HG02642 (cell line): ENCODE data around the gene ADAMTSL3.
"Not testable (repeated sequence)": the region's sequence is repeated elsewhere in the genome, so short reads cannot be mapped to it uniquely, and the experiment has no call there.

ENCODE experiments used
- ATAC-seq: cut with Tn5 transposase; IDR thresholded peaks from one replicate; pipeline ENCODE4 v1.9.1; 2021; ENCODE audit warnings: mild to moderate bottlenecking; ENCODE audit not compliant: unreplicated experiment, poor library complexity

The ADAMTSL3 gene

DNA sequence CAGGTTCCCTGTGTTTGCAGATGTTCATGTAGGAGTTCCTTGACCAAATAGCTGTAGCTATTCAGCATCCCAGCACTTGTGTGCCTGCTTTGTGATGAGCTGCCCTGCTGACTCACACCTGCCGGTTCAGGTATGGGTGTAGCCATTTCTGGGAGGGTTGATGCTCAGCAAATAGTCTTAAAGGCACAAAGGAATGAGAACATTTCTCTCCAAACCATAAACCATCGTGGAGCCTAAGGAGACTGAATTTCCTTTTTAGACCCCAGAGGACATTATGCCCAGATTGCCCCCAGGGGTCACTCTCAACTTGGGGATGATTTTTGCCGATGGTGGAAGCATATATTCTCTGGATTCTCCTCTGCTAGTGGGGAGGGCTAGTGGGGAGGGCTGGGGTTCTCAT, 80.6 kb downstream of the ADAMTSL3 start:
- no peak for ATAC-seq

DNA sequence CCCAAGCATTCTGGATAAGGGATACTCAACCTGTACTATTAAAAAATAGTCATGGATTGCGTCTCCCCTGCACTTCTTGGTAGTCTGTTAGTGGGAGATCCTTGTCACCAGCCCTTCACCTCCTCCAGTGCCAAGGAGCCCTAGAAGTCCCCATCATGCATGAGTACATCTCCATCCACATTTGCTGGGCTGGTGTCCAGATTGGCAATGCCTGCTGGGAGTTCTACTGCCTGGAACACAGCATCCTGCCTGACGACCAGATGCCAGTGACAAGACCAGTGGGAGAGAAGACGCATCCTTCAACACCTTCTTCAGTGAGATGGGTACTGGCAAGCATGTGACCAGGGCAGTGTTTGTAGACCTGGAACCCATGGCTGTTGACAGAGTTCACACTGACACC, 85.7 kb downstream of the ADAMTSL3 start:
- ATAC-seq = no peak

DNA sequence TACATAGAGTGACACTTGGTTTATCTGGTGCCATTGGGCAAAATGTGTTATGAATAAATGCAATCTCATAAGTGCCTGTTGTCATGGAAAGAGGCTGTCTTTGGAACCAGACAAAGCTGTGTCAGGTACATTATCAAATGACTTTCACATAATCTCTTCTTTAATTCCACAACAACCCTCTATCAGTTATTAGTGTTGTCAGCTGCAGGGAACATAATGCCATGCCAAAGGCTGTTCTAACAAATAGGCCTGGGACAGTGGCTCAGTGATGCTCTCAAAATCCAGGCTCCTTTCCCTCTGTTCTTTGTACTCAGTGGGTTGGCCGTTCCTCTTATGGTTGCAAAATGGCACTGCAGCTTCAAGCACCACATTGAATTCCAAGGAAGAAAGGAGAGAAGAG, 91.8 kb downstream of the ADAMTSL3 start:
- no peak for ATAC-seq

DNA sequence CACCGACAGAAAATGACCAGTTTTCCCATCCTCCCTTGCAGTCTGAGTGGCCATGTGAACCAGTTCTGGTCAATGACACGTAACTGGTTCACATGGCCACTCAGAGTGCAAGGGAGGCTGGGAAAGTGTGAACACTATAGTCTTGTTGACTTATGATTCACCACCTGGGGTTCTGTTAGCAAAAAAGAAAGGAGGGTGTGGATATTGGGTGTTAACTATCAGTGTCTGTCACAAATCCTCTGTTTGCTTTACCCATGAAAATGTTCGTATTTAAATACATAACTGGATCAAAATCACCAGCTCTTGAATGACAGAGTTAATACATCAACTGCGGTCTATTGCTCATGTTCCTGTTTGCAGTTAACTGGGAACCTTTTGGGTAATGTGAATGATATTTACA, 92.3 kb downstream of the ADAMTSL3 start:
- ATAC-seq = no peak

DNA sequence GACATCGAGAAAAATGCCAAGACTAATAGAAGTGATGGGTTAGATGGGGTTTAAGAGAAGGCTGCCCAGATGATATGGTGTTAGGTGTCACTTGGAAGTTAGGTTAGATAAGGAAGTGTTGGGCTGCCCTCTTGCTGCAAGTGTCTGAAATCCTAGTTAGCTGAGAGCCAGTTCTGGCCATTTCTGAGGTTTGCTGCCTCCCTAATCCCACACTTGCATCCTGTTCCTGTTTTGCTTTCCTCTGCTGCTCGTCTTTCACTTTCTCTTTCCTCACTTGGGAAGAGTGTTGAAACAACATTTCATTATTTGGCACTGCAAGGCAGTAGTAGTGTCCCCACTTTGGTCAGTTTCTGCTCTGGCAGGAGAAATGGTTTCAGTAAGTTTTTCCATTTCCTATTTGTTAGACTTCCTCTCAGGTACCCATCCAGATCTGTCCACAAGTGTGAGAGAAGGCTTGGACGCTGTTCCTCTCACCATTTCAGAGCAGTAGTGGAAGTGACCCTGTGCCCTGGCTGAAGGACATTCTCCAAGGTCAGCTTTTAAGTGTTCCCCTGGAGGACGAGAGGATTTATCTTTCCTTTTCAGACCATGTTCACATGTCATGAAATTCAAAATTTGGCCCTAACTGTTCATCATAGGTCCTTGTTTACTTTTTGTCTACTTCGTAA, 93.3 kb downstream of the ADAMTSL3 start:
- no peak for ATAC-seq

DNA sequence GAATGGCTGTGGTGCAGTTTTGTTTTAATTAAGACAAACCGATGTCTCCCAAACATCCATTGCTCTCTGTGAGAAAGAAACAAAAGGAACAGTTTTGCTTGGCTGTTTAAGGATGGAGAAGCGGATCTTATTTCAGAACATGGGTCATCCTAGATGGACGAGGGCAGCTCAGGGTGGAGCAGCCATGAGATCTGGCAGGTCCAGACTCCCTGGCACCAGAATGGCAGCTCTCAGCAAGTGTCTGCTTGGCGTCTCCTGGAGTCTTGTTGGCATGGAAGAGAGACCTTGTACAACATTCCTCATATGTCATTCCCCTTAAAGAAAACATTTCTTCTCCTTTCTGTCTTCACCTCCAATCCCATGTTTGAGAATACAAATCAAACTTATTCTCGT, 93.8 kb downstream of the ADAMTSL3 start:
- ATAC-seq = no peak

DNA sequence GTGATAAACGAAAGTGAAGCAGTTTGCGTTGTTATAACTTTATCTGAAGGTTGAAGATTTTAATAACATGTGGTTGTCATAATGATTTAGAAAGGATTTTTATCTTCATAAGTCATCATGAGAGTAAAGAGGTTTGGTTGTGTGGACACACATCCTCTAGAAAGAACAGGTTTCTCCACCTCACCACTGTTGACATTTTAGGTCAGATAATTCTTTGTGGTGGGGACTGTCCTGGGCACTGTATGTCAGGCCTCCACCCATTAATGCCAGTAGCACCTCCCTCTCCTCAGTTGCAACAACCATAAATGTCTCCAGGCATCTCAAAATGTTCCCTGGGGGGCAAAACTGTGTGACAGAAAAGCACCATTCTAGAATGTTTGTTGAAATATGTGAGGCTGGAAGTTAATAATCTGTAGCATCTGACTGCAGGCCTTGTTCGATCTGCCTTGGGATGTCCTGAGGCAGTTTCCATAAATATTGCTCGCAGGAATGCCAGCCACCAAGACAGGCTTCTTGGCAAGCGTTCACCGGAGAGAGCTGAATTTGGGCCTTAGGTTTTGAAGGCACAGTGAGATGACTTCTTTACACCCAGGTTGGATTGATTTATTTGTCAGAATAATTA, 100.1 kb downstream of the ADAMTSL3 start:
- no peak for ATAC-seq

DNA sequence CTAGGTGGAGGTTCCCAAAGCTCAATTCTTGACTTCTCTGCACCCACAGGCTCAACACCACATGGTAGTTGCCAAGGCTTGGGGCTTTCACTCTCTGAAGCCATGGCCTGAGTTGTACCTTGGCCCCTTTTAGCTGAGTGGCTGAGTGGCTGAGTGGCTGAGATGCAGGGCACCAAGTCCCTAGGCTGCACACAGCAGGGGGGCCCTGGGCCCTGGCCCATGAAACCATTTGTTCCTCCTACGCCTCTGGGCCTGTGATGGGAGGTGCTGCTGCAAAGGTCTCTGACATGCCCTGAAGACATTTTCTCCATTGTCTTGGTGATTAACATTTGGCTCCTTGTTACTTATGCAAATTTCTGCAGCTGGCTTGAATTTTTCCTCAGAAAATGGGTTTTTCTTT, 103.4 kb downstream of the ADAMTSL3 start:
- not testable (repeated sequence) for ATAC-seq

DNA sequence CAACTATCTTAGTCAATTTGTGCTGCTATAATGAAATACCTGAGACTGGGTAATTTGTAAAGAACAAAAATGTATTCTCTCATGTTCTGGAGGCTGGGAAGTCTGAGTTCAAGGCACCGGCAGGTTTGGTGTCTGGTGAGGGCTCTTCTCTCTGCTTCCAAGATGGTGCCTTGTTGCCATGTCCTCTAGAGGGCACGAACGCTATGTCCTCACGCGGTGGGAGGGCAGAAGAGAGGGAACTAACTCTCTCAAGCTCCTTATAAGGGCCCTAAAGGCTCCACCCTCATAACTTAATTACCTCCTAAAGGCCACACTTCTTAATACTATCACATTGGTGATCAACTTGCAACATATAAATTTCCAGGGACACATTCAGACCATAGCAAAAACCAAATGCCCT, 108.4 kb downstream of the ADAMTSL3 start:
- no peak for ATAC-seq

DNA sequence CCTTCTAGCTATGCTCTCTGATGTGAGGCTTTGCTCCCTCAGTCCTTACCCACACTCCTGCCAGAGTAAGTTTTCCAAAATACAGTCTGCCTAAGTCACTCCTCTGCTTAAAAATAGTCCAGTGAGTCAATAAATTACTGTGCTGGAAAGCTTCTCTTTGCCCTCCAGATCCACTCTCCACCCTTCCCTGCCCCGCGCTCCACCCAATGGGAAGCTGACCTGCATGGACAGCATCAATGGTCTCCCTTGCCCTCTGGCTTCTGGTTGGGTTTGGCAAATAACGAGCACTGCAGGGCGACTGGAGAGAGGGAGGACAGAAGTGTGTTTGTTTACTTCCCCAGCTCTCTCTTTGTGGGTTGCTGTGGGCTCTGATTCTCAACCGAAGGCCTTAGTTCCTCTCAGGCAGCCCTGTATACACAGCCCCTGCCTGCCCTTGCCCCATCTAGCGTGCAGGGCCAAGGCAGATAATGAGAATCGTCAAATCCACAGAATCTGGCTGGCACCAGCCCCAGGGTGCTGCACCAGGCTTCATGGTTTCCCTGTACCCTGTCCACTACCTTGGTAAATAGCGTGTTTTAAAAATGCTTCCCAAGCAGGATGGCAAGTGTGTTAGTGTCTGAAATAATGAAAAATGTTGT, 110.4 kb downstream of the ADAMTSL3 start:
- ATAC-seq = no peak

DNA sequence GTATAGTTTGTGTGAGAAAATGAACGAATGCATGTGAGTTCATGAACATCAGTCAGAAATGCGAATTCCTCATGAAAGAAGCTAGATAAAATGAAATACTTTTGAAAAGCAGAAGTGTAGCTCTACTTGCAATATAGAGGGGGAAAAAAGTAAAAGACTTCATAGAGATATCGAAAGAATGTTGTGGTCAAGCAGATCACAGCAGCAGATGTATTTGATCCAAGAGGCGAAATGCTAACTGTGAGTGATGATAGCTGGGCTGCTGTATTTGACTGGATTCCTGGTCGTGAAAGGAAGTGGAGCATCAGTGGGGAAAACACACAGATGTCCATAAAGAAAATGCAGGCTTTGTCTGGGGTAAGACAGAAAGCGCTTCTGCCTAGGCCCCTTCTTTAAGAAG, 112.4 kb downstream of the ADAMTSL3 start:
- ATAC-seq = no peak

DNA sequence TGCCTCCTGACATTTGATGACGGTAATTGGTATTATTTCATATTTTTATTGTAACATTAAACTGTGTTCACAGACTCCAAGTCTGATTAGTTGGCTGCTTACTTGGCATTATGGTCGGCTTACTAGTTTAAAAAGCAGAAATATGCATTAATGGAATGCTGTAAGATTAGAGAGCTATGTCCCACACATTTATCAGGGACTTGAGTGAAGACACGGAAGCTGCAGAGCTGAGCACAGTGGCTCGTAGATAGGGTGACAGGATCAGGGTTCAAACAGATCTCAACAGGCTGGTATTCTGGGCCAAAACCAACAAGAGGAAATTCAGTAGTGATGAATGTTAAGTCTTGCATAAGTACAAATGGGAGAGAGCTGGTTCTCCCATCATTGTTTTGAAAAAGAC, 113.8 kb downstream of the ADAMTSL3 start:
- ATAC-seq = no peak

DNA sequence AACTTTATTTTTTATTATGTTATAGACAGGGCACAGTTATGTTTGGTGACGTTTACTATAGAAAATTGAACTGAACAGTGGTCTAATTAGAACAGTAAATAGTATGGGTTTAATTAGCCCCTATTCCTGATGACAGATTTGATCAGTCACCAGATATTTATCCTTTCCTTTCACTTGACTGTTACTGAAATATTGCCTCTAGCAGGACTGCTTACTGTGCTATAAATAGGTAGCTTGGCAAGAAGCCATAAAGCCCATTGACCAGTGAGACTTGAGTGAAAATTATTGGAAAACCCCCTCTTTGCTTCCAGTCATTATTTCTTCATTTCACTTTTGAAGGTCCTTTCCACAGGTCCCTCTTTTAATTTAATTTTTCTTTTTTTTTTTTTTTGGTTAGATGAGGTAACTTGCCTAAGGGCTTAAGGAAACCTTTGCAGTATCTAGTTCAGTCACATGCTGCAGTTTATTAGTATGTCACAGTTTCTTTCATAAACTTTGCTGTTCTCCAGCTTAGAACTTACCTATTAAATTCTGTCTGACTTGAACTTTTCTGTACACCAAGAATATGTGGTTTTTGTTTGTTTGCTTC, 115.6 kb downstream of the ADAMTSL3 start:
- ATAC-seq = no peak

DNA sequence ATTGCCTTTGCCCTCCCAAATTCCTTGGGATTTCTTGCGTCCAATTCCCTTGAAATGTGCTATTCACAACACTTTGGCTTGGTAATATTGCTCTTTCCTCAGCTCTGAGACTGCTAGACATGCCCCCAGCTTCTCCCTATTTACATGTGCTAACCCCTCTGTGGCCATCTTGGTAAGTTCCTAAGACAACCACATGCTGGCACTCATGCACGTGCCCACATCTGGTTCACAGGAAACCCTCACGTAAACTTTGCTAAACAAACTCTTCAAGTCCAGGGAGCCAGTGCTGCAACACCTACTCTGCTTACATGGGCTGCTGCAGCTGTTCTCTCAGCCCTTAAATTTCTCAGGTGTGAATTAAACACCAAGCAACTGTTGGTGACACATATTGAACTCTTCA, 121.8 kb downstream of the ADAMTSL3 start:
- ATAC-seq = no peak

DNA sequence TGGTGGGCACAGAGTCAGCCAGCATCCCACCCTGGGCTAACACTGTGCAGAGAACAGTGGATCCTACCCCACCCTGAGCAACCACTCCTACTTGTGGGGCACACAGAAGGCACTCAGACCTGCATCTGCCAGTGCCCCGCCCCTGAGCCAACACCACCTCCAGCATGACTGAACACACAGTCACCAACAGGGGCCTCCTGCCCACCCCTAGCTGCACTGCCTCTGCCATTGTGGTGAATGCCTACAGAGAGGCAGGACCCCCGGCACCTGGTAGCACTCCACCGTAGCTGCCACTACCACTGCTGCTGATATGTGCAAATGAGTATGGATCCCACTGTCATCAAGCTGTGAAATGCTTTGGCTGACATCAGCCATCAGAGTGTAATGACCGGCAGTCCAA, 123.1 kb downstream of the ADAMTSL3 start:
- ATAC-seq = no peak

DNA sequence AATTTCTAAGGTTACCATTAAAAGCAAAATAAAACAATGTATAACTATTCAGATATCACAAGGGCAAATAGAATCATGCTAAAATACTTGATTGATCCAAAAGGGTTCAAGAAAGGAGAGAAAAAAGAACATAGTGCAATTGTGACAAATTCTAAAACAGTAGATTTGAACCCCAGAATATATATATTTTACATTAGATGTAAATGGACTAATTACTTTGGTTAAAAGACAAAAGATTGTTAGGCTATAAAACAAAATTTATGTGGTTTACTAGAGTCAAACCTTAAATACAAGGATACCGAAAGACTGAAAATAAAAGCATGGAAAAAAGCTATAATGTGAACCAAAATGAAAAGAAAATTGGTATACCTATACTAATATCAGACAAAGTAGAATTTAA, 129.3 kb downstream of the ADAMTSL3 start:
- ATAC-seq = no peak

DNA sequence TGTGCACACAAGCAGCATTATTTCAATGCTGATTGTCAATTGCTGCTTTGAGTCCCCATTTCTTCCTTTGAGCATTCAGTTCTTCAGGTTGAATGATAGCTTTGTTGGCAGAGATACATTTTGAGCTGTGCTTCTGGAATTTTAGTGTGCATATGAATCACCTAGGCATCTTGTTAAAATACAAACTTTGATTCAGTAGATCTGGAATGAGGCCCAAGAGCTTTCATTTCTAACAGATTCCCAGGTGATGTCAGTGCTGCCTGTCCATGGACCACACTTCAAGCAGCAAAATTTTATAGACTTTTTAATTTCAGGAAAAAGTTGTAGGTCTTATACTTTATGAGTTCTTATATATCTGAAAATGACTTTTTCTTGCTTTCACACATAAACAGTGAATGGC, 131.1 kb downstream of the ADAMTSL3 start:
- ATAC-seq = no peak

DNA sequence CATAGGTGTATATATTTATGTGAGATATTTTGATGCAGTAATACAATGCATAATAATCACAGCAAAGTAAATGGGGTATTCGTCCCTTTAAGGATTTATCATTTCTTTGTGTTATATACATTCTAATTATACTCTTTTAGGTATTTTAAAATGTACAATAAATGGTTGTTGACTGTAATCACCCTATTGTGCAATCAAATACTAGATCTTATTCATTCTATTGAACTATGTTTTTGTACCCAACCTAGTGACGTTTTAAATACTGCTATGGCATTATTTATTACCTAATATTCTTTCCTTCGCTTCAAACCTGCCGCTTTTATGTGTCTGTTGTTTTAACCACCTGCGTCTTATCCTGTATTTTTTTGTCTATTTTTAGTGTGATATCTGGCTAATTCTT, 132.4 kb downstream of the ADAMTSL3 start:
- no peak for ATAC-seq

DNA sequence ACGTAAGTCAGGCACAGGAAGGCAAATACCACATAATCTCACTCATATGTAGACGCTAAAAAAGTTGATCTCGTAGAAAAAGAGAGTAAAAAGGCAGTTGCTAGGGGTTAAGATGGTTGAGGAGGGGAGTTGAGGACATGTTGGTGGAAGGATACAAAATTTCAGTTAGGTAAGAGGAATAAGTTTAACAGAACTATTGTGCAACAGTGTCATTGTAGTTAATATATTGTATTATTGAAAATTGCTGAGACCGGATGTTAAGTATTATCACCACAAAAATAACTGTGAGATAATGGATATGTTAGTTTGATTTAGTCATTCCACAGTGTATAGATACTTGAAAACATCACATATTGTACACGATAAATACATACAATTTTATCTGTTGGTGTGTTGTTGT, 139.1 kb downstream of the ADAMTSL3 start:
- ATAC-seq = no peak

DNA sequence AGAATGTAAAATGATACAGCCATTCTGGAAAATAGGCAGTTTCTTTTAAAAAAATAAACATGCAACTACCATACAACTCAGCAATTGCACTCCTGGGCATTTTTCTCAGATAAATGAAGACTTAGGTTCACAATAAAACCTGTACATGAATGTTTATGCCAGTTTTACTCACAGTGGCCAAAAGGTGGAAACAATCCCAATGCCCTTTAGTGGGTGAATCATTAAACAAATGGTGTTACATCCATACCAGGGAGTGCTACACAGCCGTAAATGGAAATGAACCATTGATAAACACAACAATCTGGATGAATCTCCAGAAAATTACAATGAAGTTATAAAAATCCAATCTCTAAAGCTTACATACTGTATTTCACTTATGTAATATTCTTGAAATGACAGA, 140.3 kb downstream of the ADAMTSL3 start:
- ATAC-seq = no peak

DNA sequence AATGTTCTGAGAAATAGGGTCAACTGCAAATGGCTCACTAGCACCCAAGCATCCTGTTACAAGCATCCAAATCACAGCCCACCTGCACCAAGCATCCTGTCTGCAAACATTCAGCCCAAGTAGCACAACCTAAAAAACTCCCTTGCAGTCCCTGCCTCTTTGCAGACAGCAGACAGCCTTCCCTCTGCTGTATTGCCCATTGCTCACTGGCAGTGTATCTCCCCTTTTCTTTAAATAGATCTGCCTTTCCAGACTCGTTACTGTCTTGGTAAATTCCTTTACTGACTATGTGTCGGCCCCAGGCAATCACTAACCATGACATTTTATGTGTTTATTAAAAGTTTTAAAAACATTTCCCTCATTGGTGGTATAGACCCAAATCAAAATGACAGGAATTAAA, 155.4 kb downstream of the ADAMTSL3 start:
- no peak for ATAC-seq

DNA sequence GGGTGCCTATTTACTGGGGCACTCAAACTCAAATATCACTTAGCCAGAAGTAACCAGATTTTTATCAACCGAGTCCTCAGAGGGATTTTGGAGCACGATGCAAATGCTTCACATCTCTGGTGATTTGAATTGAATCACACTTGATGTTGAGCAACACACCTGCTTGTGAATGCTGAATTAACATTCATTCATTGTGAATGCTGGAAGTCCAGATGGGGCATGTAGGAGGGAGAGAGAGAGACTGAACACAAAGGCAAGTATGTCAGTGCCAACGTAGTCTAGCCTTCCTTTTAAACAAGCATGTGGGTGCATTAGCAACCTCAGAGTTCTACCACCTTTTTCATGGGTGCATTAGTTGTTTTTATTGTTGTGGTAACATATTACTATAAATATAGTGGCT, 156.2 kb downstream of the ADAMTSL3 start:
- ATAC-seq = no peak
